Stimulated activated naive B cell treated with anti-CD40 and anti-IgM and Interleukin-4, amounts not matched to agents 10 μg/mL and 1 μg/mL and 100 μg/mL, for 72 hours (primary cell): Measurements from ENCODE around the gene KRT36.

Experiments
- ATAC-seq, 2 donors: fragments of 150-1000 bp; cut with Tn5 transposase; replicated peaks; 2 replicates each; pipeline ENCODE4 v1.10.0; 2021; ENCODE audit warnings: moderate library complexity in 1 of 2
- DNase-seq: peaks from one replicate; pipeline ENCODE4 v3.0.0; 2021
- H3K27ac Mint-ChIP-seq: one replicate; pipeline ENCODE4 v1.8.0; 2022; ENCODE audit warnings: mild to moderate bottlenecking, mixed read lengths
- H3K27me3 Mint-ChIP-seq, 2 donors: one replicate each; pipeline ENCODE4 v1.8.0; 2022; ENCODE audit warnings: mixed read lengths in 2 of 2
- H3K36me3 Mint-ChIP-seq, 2 donors: one replicate each; pipeline ENCODE4 v1.8.0; 2022; ENCODE audit warnings: mixed read lengths in 2 of 2, mild to moderate bottlenecking in 1 of 2
- H3K4me1 Mint-ChIP-seq, 2 donors: one replicate each; pipeline ENCODE4 v1.8.0; 2022; ENCODE audit warnings: mixed read lengths in 2 of 2, mild to moderate bottlenecking in 1 of 2
- H3K4me3 Mint-ChIP-seq, 2 donors: one replicate each; pipeline ENCODE4 v1.8.0; 2022; ENCODE audit warnings: mild to moderate bottlenecking in 2 of 2, mixed read lengths in 2 of 2, moderate library complexity in 1 of 2
- H3K9me3 Mint-ChIP-seq, 2 donors: one replicate each; pipeline ENCODE4 v1.8.0; 2022; ENCODE audit warnings: mixed read lengths in 2 of 2, mild to moderate bottlenecking in 1 of 2

KRT36 gene

DNA sequence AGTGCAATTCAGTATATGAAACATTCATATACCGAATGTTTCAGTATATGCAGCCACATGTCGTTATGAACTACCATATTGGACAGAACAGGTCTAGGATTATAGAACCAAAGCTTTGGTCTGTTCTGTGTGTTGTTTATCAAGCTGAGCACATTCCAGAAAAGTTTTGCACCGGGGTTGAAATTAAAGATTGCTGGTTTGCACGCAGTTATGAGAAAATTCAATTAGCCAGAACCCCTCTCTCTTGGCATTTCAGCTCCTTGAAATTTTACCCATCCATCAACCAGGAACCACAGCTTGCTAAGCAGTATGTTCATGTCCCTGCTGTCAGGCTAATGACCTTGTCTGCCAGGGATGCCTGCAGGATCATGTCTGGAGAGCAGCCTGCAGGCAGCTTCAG is 32.0 kb downstream of the KRT36 start:
- no peak for ATAC-seq

DNA sequence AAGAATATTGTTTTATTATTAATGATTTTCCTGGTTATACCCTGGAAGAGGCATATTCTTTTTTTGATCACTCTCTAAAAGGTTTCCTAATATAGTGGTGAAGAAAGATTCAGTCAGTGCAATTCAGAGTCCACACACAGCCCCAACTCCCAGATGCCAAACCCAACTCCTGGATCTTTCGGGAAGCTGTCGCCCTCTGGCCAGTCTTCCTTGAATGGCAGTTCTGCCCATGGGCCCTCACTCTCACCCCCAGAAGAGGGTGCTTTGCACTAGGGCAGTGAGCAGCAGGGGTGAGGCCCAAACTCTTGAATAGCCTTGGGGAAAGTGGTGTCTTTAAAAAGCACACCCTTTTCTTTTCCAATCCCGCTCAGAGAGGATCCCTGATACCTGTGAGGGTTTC is 33.5 kb downstream of the KRT36 start:
- Mint-ChIP-seq H3K4me1 (no peaks in the 10 kb centered on the region), H3K9me3 (no peaks in the 10 kb centered on the region), H3K4me3 (no peak overlapping the region), H3K27me3 (peaks cover 36 to 37% of the 10 kb centered on the region in 2 donors), H3K27ac (no peak overlapping the region), H3K36me3 (no peaks in the 10 kb centered on the region)
- no peak for ATAC-seq
- no peak for DNase-seq

More for the DNA sequence above, 32.0 kb downstream of the KRT36 start:
- H3K27ac Mint-ChIP-seq: no peak overlapping the region
- DNase-seq: no peak
- no peaks in the 10 kb centered on the region for H3K4me1 Mint-ChIP-seq
- H3K36me3 Mint-ChIP-seq: no peaks in the 10 kb centered on the region
- peaks cover 28 to 37% of the 10 kb centered on the region in 2 donors for H3K27me3 Mint-ChIP-seq
- H3K9me3 Mint-ChIP-seq: no peaks in the 10 kb centered on the region
- H3K4me3 Mint-ChIP-seq: no peak overlapping the region

DNA sequence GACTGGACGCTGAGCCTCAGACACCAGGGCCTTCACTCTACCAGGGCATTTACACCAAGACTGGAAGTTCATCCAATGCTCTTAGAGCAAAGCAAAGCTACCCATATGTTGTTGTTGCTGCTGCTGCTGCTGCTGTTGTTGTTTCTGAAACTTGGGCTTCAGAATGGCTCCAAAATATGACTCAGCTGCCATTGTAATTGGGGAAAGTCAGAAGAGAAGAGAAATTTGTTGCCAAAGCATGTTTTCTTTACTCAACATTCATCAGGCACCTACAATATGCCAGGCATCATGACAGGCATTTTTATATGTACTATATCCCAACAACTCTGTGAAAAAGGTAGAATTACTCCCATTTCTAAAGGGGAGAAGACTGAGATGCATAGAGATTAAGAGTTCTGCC is 34.5 kb downstream of the KRT36 start:
- no peak for DNase-seq
- Mint-ChIP-seq H3K4me1 (no peaks in the 10 kb centered on the region), H3K36me3 (no peaks in the 10 kb centered on the region), H3K27me3 (peaks cover 39 to 44% of the 10 kb centered on the region in 2 donors), H3K4me3 (no peak overlapping the region), H3K27ac (no peak overlapping the region), H3K9me3 (no peaks in the 10 kb centered on the region)
- ATAC-seq: no peak

DNA sequence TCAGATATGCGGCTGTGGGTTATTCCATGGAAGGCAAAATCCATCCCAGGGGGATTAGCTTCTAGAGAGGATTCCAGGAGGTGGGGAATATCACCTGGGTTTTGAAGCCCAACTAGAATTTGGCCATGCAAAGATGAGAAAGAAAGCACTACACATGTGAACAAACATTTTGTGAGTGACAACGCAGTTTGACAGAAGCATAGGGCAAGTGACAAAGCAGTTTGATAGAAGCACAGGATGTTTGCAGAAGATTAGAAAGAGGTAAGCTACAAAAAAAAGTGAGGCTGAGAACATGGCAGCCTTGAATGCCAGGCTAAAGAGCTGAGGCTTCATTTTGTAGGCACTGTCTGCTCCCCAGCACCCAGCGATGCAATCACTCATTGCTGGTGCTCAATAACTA is 36.6 kb downstream of the KRT36 start:
- DNase-seq (no peak), ATAC-seq (no peak)
- no peaks in the 10 kb centered on the region for H3K9me3 Mint-ChIP-seq
- H3K36me3 Mint-ChIP-seq: no peaks in the 10 kb centered on the region
- no peak overlapping the region for H3K4me3 Mint-ChIP-seq
- peaks cover 43 to 44% of the 10 kb centered on the region in 2 donors for H3K27me3 Mint-ChIP-seq
- H3K4me1 Mint-ChIP-seq: no peaks in the 10 kb centered on the region
- no peak overlapping the region for H3K27ac Mint-ChIP-seq

DNA sequence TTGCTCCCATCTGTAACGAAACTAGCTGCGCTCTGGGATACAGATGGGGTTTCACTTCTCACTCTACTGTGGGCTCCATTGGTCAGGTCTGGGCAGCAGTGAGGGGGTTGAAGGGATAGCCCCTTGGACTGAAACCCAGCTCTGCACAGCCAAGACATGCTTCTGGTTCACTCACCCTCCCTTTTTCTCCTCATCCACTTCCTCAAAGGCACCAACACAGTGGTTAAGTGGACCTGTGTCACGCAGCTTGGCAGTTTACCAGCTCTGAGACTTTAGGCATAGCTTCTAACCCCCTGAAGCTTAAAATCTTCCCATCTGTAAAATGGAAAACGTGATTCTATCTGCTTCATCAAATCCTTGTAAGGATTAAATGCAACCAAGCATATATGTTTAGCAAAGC is 37.4 kb downstream of the KRT36 start:
- Mint-ChIP-seq H3K36me3 (no peaks in the 10 kb centered on the region), H3K4me3 (no peak overlapping the region), H3K27me3 (peaks cover 43% of the 10 kb centered on the region in 2 donors), H3K27ac (no peak overlapping the region), H3K4me1 (no peaks in the 10 kb centered on the region), H3K9me3 (no peaks in the 10 kb centered on the region)
- no peak for DNase-seq
- ATAC-seq: peak; percentile 31 to 71

DNA sequence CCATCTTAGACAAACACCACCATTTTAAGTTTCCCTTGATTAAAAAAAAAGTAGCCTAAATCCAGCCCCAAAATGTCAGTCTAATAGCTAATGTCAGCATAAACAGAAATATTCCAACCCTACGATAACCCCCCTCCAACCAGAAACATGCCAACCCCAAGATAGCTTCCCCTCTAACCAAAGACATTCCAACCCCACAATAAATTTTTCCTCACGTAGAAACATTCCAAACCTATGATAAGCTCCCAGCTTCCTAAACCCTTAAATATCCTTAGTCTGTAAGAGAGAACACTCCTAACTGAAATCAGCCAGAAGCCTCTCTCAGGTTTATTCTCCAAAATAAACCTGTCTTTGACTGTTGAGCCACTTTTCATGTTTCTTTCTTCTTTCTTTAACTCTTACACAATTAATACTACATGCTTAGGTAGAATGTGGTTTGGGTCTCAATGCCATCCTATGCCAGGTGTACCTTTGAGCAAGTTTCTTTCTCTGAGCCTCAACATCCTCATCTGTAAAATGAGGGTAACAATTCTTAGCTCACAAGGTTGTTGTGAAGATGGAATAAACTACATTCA is 38.5 kb downstream of the KRT36 start:
- ATAC-seq (no peak), DNase-seq (no peak)
- no peak overlapping the region for H3K4me3 Mint-ChIP-seq
- H3K9me3 Mint-ChIP-seq: no peaks in the 10 kb centered on the region
- peaks cover 39 to 43% of the 10 kb centered on the region in 2 donors for H3K27me3 Mint-ChIP-seq
- H3K36me3 Mint-ChIP-seq: no peaks in the 10 kb centered on the region
- H3K4me1 Mint-ChIP-seq: no peaks in the 10 kb centered on the region
- no peak overlapping the region for H3K27ac Mint-ChIP-seq

DNA sequence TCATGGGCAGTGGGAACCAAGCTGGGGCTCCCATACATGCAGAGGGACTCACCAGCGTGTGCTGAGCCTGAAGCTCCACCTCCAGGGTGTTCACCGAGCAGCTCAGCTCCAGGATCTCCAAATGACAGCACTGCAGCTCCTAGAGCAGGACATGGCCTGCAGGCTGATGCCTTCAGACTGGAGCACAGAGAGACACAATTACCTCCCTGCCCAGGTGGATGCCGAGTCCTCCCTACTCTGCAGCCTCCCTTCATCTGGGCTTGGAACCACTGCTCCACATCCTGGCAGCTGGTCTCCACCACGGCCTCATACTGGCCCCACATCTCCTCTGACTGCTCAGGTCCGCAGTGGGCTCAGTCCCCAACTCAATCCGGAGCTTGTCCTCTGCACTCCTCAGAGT is 40.7 kb downstream of the KRT36 start:
- no peaks in the 10 kb centered on the region for H3K9me3 Mint-ChIP-seq
- H3K4me1 Mint-ChIP-seq: no peaks in the 10 kb centered on the region
- no peak overlapping the region for H3K27ac Mint-ChIP-seq
- H3K27me3 Mint-ChIP-seq: peaks cover 50 to 51% of the 10 kb centered on the region in 2 donors
- H3K36me3 Mint-ChIP-seq: no peaks in the 10 kb centered on the region
- ATAC-seq (no peak), DNase-seq (no peak)
- H3K4me3 Mint-ChIP-seq: no peak overlapping the region

DNA sequence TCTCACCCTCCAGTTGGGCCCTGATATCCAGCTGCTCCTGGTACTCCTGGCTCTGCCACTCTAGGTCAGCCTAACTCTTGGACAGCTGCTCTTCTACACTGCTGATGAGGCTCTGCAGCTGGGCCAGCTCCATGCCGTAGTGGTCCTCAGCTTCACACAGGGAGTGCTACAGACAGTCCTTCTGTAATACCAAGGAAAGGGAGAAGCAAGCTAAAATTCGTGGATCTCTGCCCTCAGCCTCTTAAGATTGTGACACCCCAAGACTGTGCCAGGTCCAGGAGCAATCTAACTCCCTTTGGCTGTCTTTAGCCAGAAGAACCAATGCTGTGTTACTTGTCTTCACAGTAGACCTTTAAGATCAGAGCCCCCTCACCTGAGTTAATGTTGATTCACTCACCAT is 41.2 kb downstream of the KRT36 start:
- no peak overlapping the region for H3K27ac Mint-ChIP-seq
- no peak for ATAC-seq
- H3K36me3 Mint-ChIP-seq: no peaks in the 10 kb centered on the region
- no peaks in the 10 kb centered on the region for H3K4me1 Mint-ChIP-seq
- no peak for DNase-seq
- H3K27me3 Mint-ChIP-seq: peaks cover 49 to 50% of the 10 kb centered on the region in 2 donors
- H3K9me3 Mint-ChIP-seq: no peaks in the 10 kb centered on the region
- no peak overlapping the region for H3K4me3 Mint-ChIP-seq

DNA sequence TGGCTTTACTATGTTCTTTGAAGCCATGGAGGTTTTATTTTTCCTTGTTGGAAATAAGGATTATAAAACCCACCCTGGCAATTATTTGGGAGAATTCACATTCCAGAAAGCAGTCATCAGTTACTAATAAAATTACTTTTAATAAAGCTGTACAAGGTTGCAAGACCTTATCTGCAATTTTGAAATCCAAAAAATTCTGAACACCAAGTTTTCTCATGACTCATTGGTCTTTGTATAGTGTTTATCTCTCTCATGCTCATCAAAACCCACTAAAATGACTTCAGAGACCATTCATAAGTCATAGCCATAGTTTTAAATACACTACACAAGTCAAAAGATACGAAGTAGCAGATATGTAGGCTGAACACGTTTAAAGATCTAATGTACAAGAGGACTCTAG is 42.9 kb downstream of the KRT36 start:
- H3K27me3 Mint-ChIP-seq: peaks cover 53 to 58% of the 10 kb centered on the region in 2 donors
- H3K36me3 Mint-ChIP-seq: no peaks in the 10 kb centered on the region
- ATAC-seq (no peak), DNase-seq (no peak)
- no peaks in the 10 kb centered on the region for H3K9me3 Mint-ChIP-seq
- H3K27ac Mint-ChIP-seq: no peak overlapping the region
- H3K4me1 Mint-ChIP-seq: no peaks in the 10 kb centered on the region
- no peak overlapping the region for H3K4me3 Mint-ChIP-seq

DNA sequence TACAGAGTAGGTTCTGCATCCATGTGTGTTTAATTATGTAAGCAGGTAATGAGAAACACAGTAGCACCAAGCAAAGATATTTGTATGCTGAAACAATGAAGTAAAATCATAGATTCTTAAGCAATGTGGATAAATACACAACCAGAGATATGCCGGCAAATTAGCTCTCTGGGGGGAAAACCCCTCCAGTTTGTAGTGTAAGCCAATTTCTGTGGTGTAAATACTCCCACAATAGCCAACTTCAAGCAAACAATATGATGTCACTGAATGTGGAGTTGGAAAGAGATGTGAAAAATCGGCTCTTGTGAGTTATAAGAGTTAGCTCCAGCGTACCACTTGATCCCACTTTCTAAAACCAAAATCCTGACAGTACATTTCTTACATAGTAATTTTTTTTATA is 45.1 kb downstream of the KRT36 start:
- ATAC-seq: no peak
- no peak overlapping the region for H3K27ac Mint-ChIP-seq
- H3K9me3 Mint-ChIP-seq: no peaks in the 10 kb centered on the region
- no peaks in the 10 kb centered on the region for H3K4me1 Mint-ChIP-seq
- peaks cover 53 to 61% of the 10 kb centered on the region in 2 donors for H3K27me3 Mint-ChIP-seq
- DNase-seq: no peak
- H3K4me3 Mint-ChIP-seq: no peak overlapping the region
- no peaks in the 10 kb centered on the region for H3K36me3 Mint-ChIP-seq

DNA sequence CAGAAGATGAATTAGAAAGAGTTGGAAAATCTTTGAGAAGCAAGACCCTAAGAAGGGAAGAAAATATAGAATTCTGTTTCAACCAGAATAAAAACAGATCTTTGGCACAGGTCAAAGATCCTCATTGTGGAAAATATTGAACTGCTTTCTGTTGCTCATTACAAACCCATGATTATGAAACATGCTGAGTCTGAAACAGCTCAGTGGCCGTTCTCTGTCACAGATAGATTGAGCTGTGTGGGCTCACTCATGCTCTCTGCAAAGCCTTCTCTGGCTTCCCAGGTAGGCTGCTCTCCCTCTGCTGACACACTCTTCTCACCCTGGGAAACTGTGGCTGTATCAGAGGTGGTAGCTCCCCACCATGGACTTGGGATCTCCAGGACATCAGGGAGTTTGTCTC is 45.5 kb downstream of the KRT36 start:
- no peaks in the 10 kb centered on the region for H3K4me1 Mint-ChIP-seq
- no peak for ATAC-seq
- no peak overlapping the region for H3K27ac Mint-ChIP-seq
- H3K27me3 Mint-ChIP-seq: peaks cover 56 to 57% of the 10 kb centered on the region in 2 donors
- H3K36me3 Mint-ChIP-seq: no peaks in the 10 kb centered on the region
- DNase-seq: no peak
- no peaks in the 10 kb centered on the region for H3K9me3 Mint-ChIP-seq
- no peak overlapping the region for H3K4me3 Mint-ChIP-seq

DNA sequence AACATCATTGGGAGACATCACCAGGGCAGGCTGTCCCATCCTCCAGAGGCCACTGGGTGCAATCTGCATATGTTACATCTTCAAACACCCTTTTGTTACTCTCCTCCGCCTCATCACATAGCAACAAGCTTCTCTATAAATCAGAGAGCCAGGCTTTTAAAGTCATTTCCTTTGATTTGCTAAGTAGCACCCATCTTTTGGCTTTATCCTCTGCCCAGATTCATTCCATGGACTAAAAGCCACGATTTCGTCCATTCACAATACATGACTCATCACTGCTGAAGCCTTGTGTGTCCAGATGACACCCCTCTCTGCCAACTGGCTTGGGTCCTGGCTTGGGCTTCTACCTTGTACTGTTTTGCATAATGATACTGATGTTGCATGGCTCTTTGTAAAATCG is 47.0 kb downstream of the KRT36 start:
- no peaks in the 10 kb centered on the region for H3K36me3 Mint-ChIP-seq
- H3K27ac Mint-ChIP-seq: no peak overlapping the region
- DNase-seq (no peak), ATAC-seq (no peak)
- H3K4me1 Mint-ChIP-seq: no peaks in the 10 kb centered on the region
- peaks cover 49 to 55% of the 10 kb centered on the region in 2 donors for H3K27me3 Mint-ChIP-seq
- no peaks in the 10 kb centered on the region for H3K9me3 Mint-ChIP-seq
- no peak overlapping the region for H3K4me3 Mint-ChIP-seq

DNA sequence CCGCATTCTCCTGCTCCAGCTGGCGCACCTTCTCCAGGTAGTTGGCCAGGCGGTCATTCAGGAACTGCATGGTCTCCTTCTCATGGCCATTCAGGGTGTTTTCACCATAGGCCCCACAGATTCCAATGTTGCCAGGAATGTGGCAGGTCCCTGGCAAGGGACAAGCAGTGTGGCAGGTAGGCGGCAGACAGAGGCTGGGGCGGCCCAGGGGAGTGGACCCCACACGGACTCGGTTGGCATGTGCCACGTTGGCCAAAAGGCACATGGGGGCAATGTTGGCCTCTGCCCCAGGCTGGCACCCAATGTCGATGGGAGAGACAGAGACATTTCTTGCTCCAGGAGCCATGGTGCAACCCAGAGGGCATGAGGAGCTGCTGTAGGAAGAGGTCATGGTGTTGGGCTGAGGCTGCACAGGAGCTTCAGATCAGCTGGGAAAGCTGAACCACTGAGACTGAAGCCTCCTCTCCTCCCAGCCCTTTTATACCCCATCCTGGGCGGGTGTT is 49.1 kb downstream of the KRT36 start, which contains the start of gene KRT38:
KRT38 (minus strand) TSS at position 453 of the 503 bp plus-strand sequence; CDS start at position 391, 62 bp downstream.
- H3K4me3 Mint-ChIP-seq: no peak within 1 kb of the TSS
- H3K4me1 Mint-ChIP-seq: no peaks in the 10 kb centered on the region
- H3K27me3 Mint-ChIP-seq: peaks cover 48 to 59% of the 10 kb centered on the region in 2 donors
- no peak for ATAC-seq
- H3K36me3 Mint-ChIP-seq: no peaks in the 10 kb centered on the region
- no peaks in the 10 kb centered on the region for H3K9me3 Mint-ChIP-seq
- no peak for DNase-seq
- no peak within 1 kb of the TSS for H3K27ac Mint-ChIP-seq

DNA sequence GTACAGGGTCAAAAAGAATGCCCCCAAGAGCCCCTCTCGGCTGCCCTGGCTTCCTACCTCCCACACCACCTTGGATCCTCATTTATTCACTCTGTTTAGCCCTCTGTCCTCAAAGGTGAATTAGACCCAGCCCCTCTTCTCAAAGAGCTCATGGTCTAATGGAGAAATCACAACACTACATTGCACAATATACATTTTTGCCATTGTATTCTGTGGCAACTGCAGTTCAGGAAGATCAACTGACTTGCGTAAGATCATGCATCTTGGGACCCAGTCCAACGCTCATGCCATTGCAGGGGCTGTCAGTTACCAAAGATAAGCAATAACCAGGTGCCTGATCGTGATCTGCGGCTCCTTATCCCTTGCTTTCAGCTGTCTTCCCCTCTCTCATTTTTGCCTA is 50.3 kb downstream of the KRT36 start:
- ATAC-seq: no peak
- no peak for DNase-seq
- Mint-ChIP-seq H3K27me3 (peaks cover 44 to 53% of the 10 kb centered on the region in 2 donors), H3K9me3 (no peaks in the 10 kb centered on the region), H3K27ac (no peak overlapping the region), H3K4me3 (no peak overlapping the region), H3K36me3 (no peaks in the 10 kb centered on the region), H3K4me1 (no peaks in the 10 kb centered on the region)

DNA sequence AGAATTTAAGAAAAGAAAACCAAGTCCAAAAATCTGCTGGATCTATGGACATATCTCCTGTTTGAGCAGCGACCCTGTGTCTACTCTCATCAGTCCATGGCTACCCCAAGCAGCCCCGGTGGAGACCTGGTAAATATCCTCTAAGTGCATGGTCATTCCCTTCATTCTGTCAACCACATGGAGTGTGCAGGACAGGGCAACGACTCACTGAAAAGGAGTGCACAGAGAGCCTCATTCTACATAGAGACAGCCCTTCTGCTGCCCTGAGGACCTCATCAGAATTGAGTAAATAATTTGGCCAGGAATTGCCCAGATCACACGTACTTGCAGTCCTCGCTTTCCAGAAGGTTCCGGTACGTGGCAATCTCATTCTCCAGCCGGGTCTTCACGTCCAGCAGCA is 51.9 kb downstream of the KRT36 start:
- Mint-ChIP-seq H3K36me3 (no peaks in the 10 kb centered on the region), H3K9me3 (no peaks in the 10 kb centered on the region), H3K4me1 (no peaks in the 10 kb centered on the region), H3K27me3 (peaks cover 31 to 48% of the 10 kb centered on the region in 2 donors), H3K27ac (no peak overlapping the region), H3K4me3 (no peak overlapping the region)
- DNase-seq: no peak
- ATAC-seq: no peak
